ENCODE measurements around the gene ANKRD24. TPM values are rescaled to one million over a fixed set of nuclear protein-coding genes. Genes with fewer than 3 reads are reported as not detected.

Gene ANKRD24
- total RNA-seq, 1 experiment from 2014 or later = 2.4 TPM

DNA sequence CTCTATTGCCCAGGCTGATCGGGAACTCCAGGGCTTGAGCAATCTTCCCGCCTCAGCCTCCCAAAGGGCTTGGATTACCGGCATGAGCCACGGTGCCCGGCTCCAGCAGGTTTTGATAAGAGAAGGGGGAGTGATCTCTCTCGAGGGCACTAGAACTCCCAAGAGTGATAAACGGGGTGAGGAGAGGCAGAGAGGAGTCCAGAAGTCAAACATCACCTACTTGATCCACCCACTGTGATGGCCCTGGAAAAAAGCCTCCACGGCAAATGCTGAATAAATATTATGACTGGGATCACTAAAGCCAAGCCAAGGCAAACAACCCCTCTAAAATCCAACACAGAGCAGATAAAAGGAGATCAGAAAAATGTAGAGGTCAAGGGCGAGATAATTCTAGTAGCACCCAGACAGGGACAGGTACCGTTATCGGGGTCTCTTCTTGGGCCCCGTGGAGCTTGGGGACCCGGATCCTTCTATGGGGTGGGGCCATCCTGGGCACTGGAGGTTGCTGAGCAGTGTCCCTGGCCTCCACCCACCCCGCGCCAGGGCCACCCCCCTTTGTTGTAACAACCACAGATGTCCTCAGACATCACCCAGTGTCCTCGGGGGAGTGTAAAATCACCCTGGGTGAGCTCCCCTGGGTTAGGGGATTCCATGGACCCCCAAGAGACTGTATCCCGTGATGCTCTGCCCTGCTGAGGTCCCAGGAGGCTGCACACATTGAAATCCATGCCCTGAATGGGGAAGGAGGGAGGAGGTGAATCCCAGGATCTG, 32.8 kb upstream of the ANKRD24 start:
- H3K9me3 ChIP-seq (ENCODE audit: control insufficient read depth, low read depth, low read length) = no peaks in the 10 kb centered on the region
- no peak overlapping the region for H3K27ac ChIP-seq (ENCODE audit: insufficient read length, low read depth, low read length)
- no peaks in the 10 kb centered on the region; a peak in 1 of 5 replicates for H3K9me3 Mint-ChIP-seq

More for the DNA sequence above, 32.8 kb upstream of the ANKRD24 start:
- no peak overlapping the region for H3K4me3 Mint-ChIP-seq
- H3K27ac Mint-ChIP-seq = no peak overlapping the region
- Histone ChIP-seq H3T11ph (ENCODE audit: low read length) (no peak overlapping the region), H2BK20ac (ENCODE audit: low read depth, low read length, poor library complexity, severe bottlenecking) (no peak overlapping the region), H2BK15ac (ENCODE audit: low read depth, low read length) (no peak overlapping the region), H3K23me2 (ENCODE audit: insufficient read length, low read depth, low read length, poor library complexity, severe bottlenecking) (no peaks in the 10 kb centered on the region), H3K4ac (ENCODE audit: low read depth, low read length) (no peak overlapping the region), H4K20me1 (ENCODE audit: control insufficient read depth, insufficient read depth, insufficient read length) (no peaks in the 10 kb centered on the region), H2AK5ac (ENCODE audit: insufficient read length, low read length) (no peak overlapping the region), H3K79me1 (ENCODE audit: insufficient read depth, low read depth, low read length, poor library complexity, severe bottlenecking) (no peaks in the 10 kb centered on the region), H3K4me1 (ENCODE audit: insufficient read depth, low read length) (no peaks in the 10 kb centered on the region), H4K91ac (ENCODE audit: insufficient read length, low read depth, low read length) (no peak overlapping the region), H3K4me2 (ENCODE audit: insufficient read depth, insufficient read length, low read length) (no peak overlapping the region), H3K9ac (ENCODE audit: extremely low read depth, insufficient read length, low read length) (no peak overlapping the region), H4K5ac (ENCODE audit: insufficient read length, low read depth, low read length) (no peak overlapping the region), H3K23ac (ENCODE audit: insufficient read length, low read depth, low read length) (no peak overlapping the region), H2BK12ac (ENCODE audit: insufficient read length, low read depth, low read length) (no peak overlapping the region), H4K8ac (replicated peaks; ENCODE audit: insufficient read length, low read depth, low read length) (no peak overlapping the region), H2BK5ac (ENCODE audit: insufficient read length, low read length) (no peak overlapping the region), H3K18ac (ENCODE audit: insufficient read length, low read depth, low read length) (no peak overlapping the region), H3K56ac (ENCODE audit: insufficient read length, low read depth, low read length) (no peak overlapping the region), H2AFZ (ENCODE audit: low read length) (no peak overlapping the region), H3K14ac (ENCODE audit: insufficient read depth, low read length) (no peak overlapping the region), H3K27me3 (ENCODE audit: insufficient read depth, low read length) (no peaks in the 10 kb centered on the region), H3K79me2 (ENCODE audit: insufficient read depth, low read length) (no peaks in the 10 kb centered on the region), H2BK120ac (ENCODE audit: low read depth, low read length, poor library complexity, severe bottlenecking) (no peak overlapping the region)
- H3K4me1 Mint-ChIP-seq = peaks cover 0 to 4% of the 10 kb centered on the region in 2 experiments; a peak in 2 of 4 replicates
- no peaks in the 10 kb centered on the region for H3K36me3 Mint-ChIP-seq (ENCODE audit: insufficient read depth in 1 of 3, low read depth in 3 of 3)
- WGBS (ENCODE audit: extremely low coverage, insufficient read length, low lambda C conversion rate) = no CpG with 5 or more reads among the region's 17 CpGs
- TF ChIP-seq, protein P1, sequence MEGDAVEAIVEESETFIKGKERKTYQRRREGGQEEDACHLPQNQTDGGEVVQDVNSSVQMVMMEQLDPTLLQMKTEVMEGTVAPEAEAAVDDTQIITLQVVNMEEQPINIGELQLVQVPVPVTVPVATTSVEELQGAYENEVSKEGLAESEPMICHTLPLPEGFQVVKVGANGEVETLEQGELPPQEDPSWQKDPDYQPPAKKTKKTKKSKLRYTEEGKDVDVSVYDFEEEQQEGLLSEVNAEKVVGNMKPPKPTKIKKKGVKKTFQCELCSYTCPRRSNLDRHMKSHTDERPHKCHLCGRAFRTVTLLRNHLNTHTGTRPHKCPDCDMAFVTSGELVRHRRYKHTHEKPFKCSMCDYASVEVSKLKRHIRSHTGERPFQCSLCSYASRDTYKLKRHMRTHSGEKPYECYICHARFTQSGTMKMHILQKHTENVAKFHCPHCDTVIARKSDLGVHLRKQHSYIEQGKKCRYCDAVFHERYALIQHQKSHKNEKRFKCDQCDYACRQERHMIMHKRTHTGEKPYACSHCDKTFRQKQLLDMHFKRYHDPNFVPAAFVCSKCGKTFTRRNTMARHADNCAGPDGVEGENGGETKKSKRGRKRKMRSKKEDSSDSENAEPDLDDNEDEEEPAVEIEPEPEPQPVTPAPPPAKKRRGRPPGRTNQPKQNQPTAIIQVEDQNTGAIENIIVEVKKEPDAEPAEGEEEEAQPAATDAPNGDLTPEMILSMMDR (conservative IDR thresholded peaks at IDR 0.05) = no peak
- H3K27me3 Mint-ChIP-seq (ENCODE audit: low read depth) = peaks cover 56% of the 10 kb centered on the region
- no peak for DNase-seq

Measured in H9 (cell line).